HCT116 (cell line): Measurements from ENCODE around the gene RAI1. TPM values are rescaled to one million over a fixed set of nuclear protein-coding genes. Genes with fewer than 3 reads are reported as not detected.

ENCODE experiments used
- ATAC-seq: fragments of 200-7000 bp; cut with Tn5 transposase; 2 replicates; pipeline ENCODE4 v1.9.1; 2020; ENCODE audit warnings: mild to moderate bottlenecking, moderate library complexity
- BruUV-seq: library from RNA; stranded (reverse); fragments of 400-500 nt; replicated peaks from 2 replicates; lab custom pipeline; 2021; lab: Mats Ljungman, UMichigan
- CTCF ChIA-PET: fragments of 300-600 bp; sonication (Branson Sonifier 250); formaldehyde crosslinking; loops from one replicate; lab custom pipeline; 2021; ENCODE audit warnings: antibody characterized with exemption; lab: Charles Lee
- POLR2A ChIA-PET: fragments of 300-600, 350-600 bp; sonication (Branson Sonifier 250); formaldehyde crosslinking; loops from one replicate; lab custom pipeline; 2021; ENCODE audit warnings: antibody characterized with exemption; lab: Charles Lee
- RAD21 ChIA-PET, 2 experiments: fragments of 300-600 bp; sonication (Branson Sonifier 250); formaldehyde crosslinking; loops; one replicate each; lab custom pipeline; 2023; ENCODE audit warnings: low total read pairs in 2 of 2; ENCODE audit not compliant: uncharacterized antibody in 2 of 2, unreplicated experiment in 2 of 2, low non-redundant PET in 1 of 2; lab: Charles Lee
- DNase-seq: peaks from one replicate; pipeline ENCODE4 v3.0.0-alpha.2; 2010; ENCODE audit warnings: low read depth, low spot score
- H2AFZ ChIP-seq: fragments of 200-600 bp; shearing (Covaris generic), sonication (generic); 2 replicates; pipeline ENCODE4 v1.6.1; 2017; ENCODE audit warnings: low read depth, mixed run types, mixed read lengths, antibody characterized with exemption, low read length; ENCODE audit not compliant: poor library complexity, severe bottlenecking
- H3K27ac ChIP-seq: 2 replicates; pipeline ENCODE4 v1.5.1; 2012; ENCODE audit warnings: low read depth, low read length
- H3K27me3 ChIP-seq: fragments of 200-600 bp; sonication (generic); 2 replicates; pipeline ENCODE4 v1.6.1; 2016; ENCODE audit warnings: mixed run types, low read length, mixed read lengths; ENCODE audit not compliant: insufficient read depth
- H3K36me3 ChIP-seq, 2 experiments: fragments of 200-500 bp in 1 of 2; fragments of 200-600 bp in 1 of 2; sonication (Bioruptor generic) in 1 of 2; sonication (generic) in 1 of 2; 2 replicates each; pipeline versions ENCODE4 v1.5.1 to v1.6.1; 2014 to 2016; ENCODE audit warnings: low read length in 2 of 2, inconsistent platforms in 1 of 2, mixed read lengths in 1 of 2, mixed run types in 1 of 2; ENCODE audit not compliant: insufficient read depth in 2 of 2, control insufficient read depth in 1 of 2
- H3K4me1 ChIP-seq, 2 experiments: fragments of 200-600 bp in 1 of 2; sonication (generic) in 1 of 2; 2 replicates each; pipeline versions ENCODE4 v1.5.1 to v1.6.1; 2012 to 2017; ENCODE audit warnings: low read length in 2 of 2, inconsistent platforms in 1 of 2, mild to moderate bottlenecking in 1 of 2, mixed read lengths in 1 of 2, mixed run types in 1 of 2, moderate library complexity in 1 of 2; ENCODE audit not compliant: insufficient read depth in 2 of 2, control insufficient read depth in 1 of 2
- H3K4me2 ChIP-seq: fragments of 200-600 bp; sonication (generic); 2 replicates; pipeline ENCODE4 v1.6.1; 2017; ENCODE audit warnings: mixed run types, low read length, mixed read lengths
- H3K4me3 ChIP-seq, 2 experiments: fragments of 200-600 bp in 1 of 2; sonication (generic) in 1 of 2; replicated peaks in 1 of 2; 2 replicates each; pipeline ENCODE4 v1.5.1; 2011 to 2016; ENCODE audit warnings: low read length in 2 of 2, control low read depth in 1 of 2, low read depth in 1 of 2, mild to moderate bottlenecking in 1 of 2, mixed read lengths in 1 of 2, mixed run types in 1 of 2
- H3K79me2 ChIP-seq: fragments of 200-600 bp; sonication (generic); 2 replicates; pipeline ENCODE4 v1.6.1; 2017; ENCODE audit warnings: mild to moderate bottlenecking, mixed run types, low read length, moderate library complexity, mixed read lengths; ENCODE audit not compliant: insufficient read depth
- H3K9ac ChIP-seq: fragments of 200-600 bp; sonication (generic); 2 replicates; pipeline ENCODE4 v1.6.1; 2016; ENCODE audit warnings: low read length, mixed read lengths
- H3K9me2 ChIP-seq: fragments of 200-600 bp; sonication (generic), shearing (Covaris generic); 2 replicates; pipeline ENCODE4 v1.6.1; 2017; ENCODE audit warnings: mixed run types, mild to moderate bottlenecking, moderate library complexity; ENCODE audit not compliant: insufficient read depth
- H3K9me3 ChIP-seq, 2 experiments: fragments of 200-500 bp in 1 of 2; fragments of 200-600 bp in 1 of 2; sonication (Bioruptor generic) in 1 of 2; sonication (generic) in 1 of 2; 2 replicates each; pipeline ENCODE4 v1.6.1; 2014 to 2017; ENCODE audit warnings: low read length in 2 of 2, mixed read lengths in 2 of 2, inconsistent platforms in 1 of 2, low read depth in 1 of 2, mild to moderate bottlenecking in 1 of 2, mixed run types in 1 of 2, moderate library complexity in 1 of 2; ENCODE audit not compliant: control insufficient read depth in 1 of 2, insufficient read depth in 1 of 2
- H4K20me1 ChIP-seq: fragments of 200-600 bp; sonication (generic), shearing (Covaris generic); 2 replicates; pipeline ENCODE4 v1.6.1; 2017; ENCODE audit warnings: mixed run types, mild to moderate bottlenecking, moderate library complexity; ENCODE audit not compliant: insufficient read depth
- FOSL1 ChIP-seq: IDR thresholded peaks from 2 replicates; pipeline ENCODE4 v1.6.1; 2012; ENCODE audit warnings: low read depth
- MAX ChIP-seq: IDR thresholded peaks from 2 replicates; pipeline ENCODE4 v1.6.1; 2012
- RAD21 ChIP-seq: IDR thresholded peaks from 2 replicates; pipeline ENCODE4 v1.6.1; 2012; ENCODE audit warnings: low read depth, mild to moderate bottlenecking
- ZFX ChIP-seq: fragments of 450-650 bp; IDR thresholded peaks from 2 replicates; pipeline ENCODE4 v1.6.1; 2017
- ZNF274 ChIP-seq: fragments of 200-500 bp; sonication (Bioruptor generic); IDR thresholded peaks from 2 replicates; pipeline ENCODE4 v1.6.1; 2014; ENCODE audit warnings: mild to moderate bottlenecking, low read depth, low read length, inconsistent platforms
- intact Hi-C: fragments of 100-400 bp; cut with micrococcal nuclease; formaldehyde crosslinking; loops from 2 replicates; pipeline ENCODE4 v1.10.0; 2022
- total RNA-seq: library from RNA; stranded (reverse); gene quantifications from one replicate; pipeline ENCODE4 v1.2.1, GENCODE V29; 2021; ENCODE audit not compliant: unreplicated experiment

RAI1 gene
- total RNA-seq, 1 experiment from 2014 or later: 38.5 TPM

- Histone ChIP-seq H4K20me1 (peaks cover 6% of the 10 kb centered on the region; the same call in 1 of the 2 replicates), H3K9me2 (no peaks in the 10 kb centered on the region), H3K9ac (peak overlapping the region; percentile 94), H3K36me3 (no peaks in the 10 kb centered on the region), H3K79me2 (peaks cover 41% of the 10 kb centered on the region), H3K4me2 (peak overlapping the region; percentile 85), H3K27me3 (no peaks in the 10 kb centered on the region), H3K4me1 (peaks cover 44 to 56% of the 10 kb centered on the region in 2 experiments), H2AFZ (peak overlapping the region; percentile 52), H3K27ac (peak overlapping the region; percentile 97), H3K9me3 (no peaks in the 10 kb centered on the region), H3K4me3 (peak overlapping the region; percentile 41 to 86)
- TF ChIP-seq MAX: peak; percentile 28; the same call in 1 of the 2 replicates
- TF ChIP-seq ZFX: no peak
- no peak for TF ChIP-seq FOSL1
- DNase-seq: no peak
- ATAC-seq: no peak; the same call in 1 of the 2 replicates
- ChIA-PET CTCF (interaction anchor here (1.0 to 1.8 kb wide), 3 partner anchors 19 to 353 kb away, joined by 3 to 5 read pairs (median 3); no protein-coding TSS in a partner anchor), RAD21 (interaction anchor here in 1 of 2 experiments (0.5 kb wide), 1 partner anchor 15 kb away, joined by 4 read pairs; no protein-coding TSS in a partner anchor), POLR2A (interaction anchor here (1.2 kb wide), 1 partner anchor 15 kb away, joined by 4 read pairs; no protein-coding TSS in a partner anchor)
- intact Hi-C loops: loop anchor here (2.0 to 10.0 kb wide), 4 partner anchors 104 to 354 kb away; partner anchors contain the start of genes ATPAF2, GID4 and SREBF1
- BruUV-seq: TSS peak; percentile 33
Measured at GRCh38 chr17:17680477-17681186, 626 bp upstream of the RAI1 start.

- CTCF ChIA-PET: interaction anchor here (1.3 to 1.7 kb wide), 2 partner anchors 11 to 154 kb away, joined by 4 to 9 read pairs; partner anchors contain the start of gene SREBF1
- DNase-seq: no peak
Measured at GRCh38 chr17:17681744-17682292, 560 bp downstream of the RAI1 start.

More at GRCh38 chr17:17681744-17682292, 560 bp downstream of the RAI1 start:
- H3K36me3 ChIP-seq: no peaks in the 10 kb centered on the region
- H4K20me1 ChIP-seq: peaks cover 6% of the 10 kb centered on the region; the same call in 1 of the 2 replicates
- peaks cover 40 to 56% of the 10 kb centered on the region in 2 experiments for H3K4me1 ChIP-seq
- ChIA-PET RAD21 (interaction anchor here in 1 of 2 experiments (0.7 kb wide), 1 partner anchor 239 kb away, joined by 5 read pairs; no protein-coding TSS in a partner anchor), POLR2A (interaction anchor here (1.0 to 1.4 kb wide), 2 partner anchors 11 to 156 kb away, joined by 3 to 4 read pairs; no protein-coding TSS in a partner anchor)
- BruUV-seq: no TSS peak
- peaks cover 52% of the 10 kb centered on the region for H3K79me2 ChIP-seq
- peak overlapping the region; percentile 97 for H3K27ac ChIP-seq
- H3K9me2 ChIP-seq: no peaks in the 10 kb centered on the region
- H3K4me2 ChIP-seq: peak overlapping the region; percentile 85
- H2AFZ ChIP-seq: no peak overlapping the region
- ATAC-seq: peak; percentile 5
- H3K4me3 ChIP-seq: peak overlapping the region; percentile 75 to 86
- no peaks in the 10 kb centered on the region for H3K9me3 ChIP-seq
- no peaks in the 10 kb centered on the region for H3K27me3 ChIP-seq
- peak overlapping the region; percentile 94 for H3K9ac ChIP-seq
- peak; percentile 86 for TF ChIP-seq ZFX
- TF ChIP-seq RAD21: peak; percentile 23; the same call in 1 of the 2 replicates
- TF ChIP-seq ZNF274: no peak
- intact Hi-C loops: loop anchor here (1.0 to 10.0 kb wide), 5 partner anchors 103 to 353 kb away; partner anchors contain the start of genes ATPAF2, GID4 and SREBF1
